Stimulated activated CD8-positive, alpha-beta memory T cell treated with anti-CD3 and anti-CD28 coated beads, Interleukin-15, amount 100 ng/mL, for 1 hour (primary cell): ENCODE data around the gene MED15.
"Not testable (repeated sequence)": the region's sequence is repeated elsewhere in the genome, so short reads cannot be mapped to it uniquely, and the experiment has no call there.

Experiments
- DNase-seq: peaks from one replicate; pipeline ENCODE4 v3.0.0-alpha.2; 2020; ENCODE audit warnings: low read depth

The MED15 gene

GRCh38 chr22:20507253-20508066, at the start of gene MED15:
Gene MED15 (plus strand): TSS chr22:20507610. CDS start chr22:20507679, 69 bp downstream.
- DNase-seq, result peak; percentile 80

GRCh38 chr22:20458530-20459151, 48.8 kb upstream of the MED15 start:
- DNase-seq, result no peak

GRCh38 chr22:20459152-20459542, 48.3 kb upstream of the MED15 start:
- no peak for DNase-seq

GRCh38 chr22:20459862-20460261, 47.5 kb upstream of the MED15 start:
- DNase-seq, result no peak

GRCh38 chr22:20463324-20464095, 43.9 kb upstream of the MED15 start:
- no peak for DNase-seq

- DNase-seq, result no peak
Observed at GRCh38 chr22:20464096-20464614, 43.3 kb upstream of the MED15 start.

- no peak for DNase-seq
Observed at GRCh38 chr22:20464912-20465758, 42.3 kb upstream of the MED15 start.

- no peak for DNase-seq
Observed at GRCh38 chr22:20465759-20466077, 41.7 kb upstream of the MED15 start.

- DNase-seq, result no peak
Observed at GRCh38 chr22:20466659-20467379, 40.6 kb upstream of the MED15 start.

GRCh38 chr22:20469110-20469868, 38.1 kb upstream of the MED15 start:
- DNase-seq, result no peak

GRCh38 chr22:20470525-20470924, 36.9 kb upstream of the MED15 start:
- not testable (repeated sequence) for DNase-seq

GRCh38 chr22:20471126-20471833, 36.1 kb upstream of the MED15 start:
- no peak for DNase-seq

GRCh38 chr22:20472629-20473442, 34.6 kb upstream of the MED15 start:
- no peak for DNase-seq

GRCh38 chr22:20475115-20475436, 32.3 kb upstream of the MED15 start:
- DNase-seq, result no peak

- DNase-seq, result not testable (repeated sequence)
Observed at GRCh38 chr22:20475569-20475968, 31.8 kb upstream of the MED15 start.

GRCh38 chr22:20478059-20478458, 29.4 kb upstream of the MED15 start:
- DNase-seq, result not testable (repeated sequence)

- DNase-seq, result no peak
Observed at GRCh38 chr22:20479612-20480196, 27.7 kb upstream of the MED15 start.

- not testable (repeated sequence) for DNase-seq
Observed at GRCh38 chr22:20483143-20483506, 24.3 kb upstream of the MED15 start.

GRCh38 chr22:20483771-20484170, 23.6 kb upstream of the MED15 start:
- DNase-seq, result no peak
